Measurements from ENCODE around the gene ADD2.
"Not testable (repeated sequence)": the region's sequence is repeated elsewhere in the genome, so short reads cannot be mapped to it uniquely, and the experiment has no call there.

The ADD2 gene

GRCh38 chr2:70748002-70748784 lies 19.8 kb downstream of the ADD2 start:
- DNase-seq (ENCODE audit: low spot score) = no peak

DNA sequence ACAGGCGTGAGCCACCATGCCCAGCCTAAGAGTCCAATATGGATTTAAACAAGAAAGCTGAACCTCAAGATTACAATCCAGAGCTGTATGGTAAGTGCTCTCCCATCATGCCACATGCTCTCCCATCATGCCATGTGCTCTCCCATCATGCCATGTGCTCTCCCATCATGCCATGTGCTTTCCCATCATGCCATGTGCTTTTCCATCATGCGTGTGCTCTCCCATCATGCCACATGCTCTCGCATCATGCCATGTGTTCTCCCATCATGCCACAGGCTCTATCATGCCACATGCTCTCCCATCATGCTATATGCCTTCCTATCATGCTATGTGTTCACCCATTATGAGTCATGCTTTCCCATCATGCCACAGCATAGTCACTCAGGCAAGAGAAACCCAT lies 20.7 kb downstream of the ADD2 start:
- DNase-seq (ENCODE audit: low spot score) = no peak

DNA sequence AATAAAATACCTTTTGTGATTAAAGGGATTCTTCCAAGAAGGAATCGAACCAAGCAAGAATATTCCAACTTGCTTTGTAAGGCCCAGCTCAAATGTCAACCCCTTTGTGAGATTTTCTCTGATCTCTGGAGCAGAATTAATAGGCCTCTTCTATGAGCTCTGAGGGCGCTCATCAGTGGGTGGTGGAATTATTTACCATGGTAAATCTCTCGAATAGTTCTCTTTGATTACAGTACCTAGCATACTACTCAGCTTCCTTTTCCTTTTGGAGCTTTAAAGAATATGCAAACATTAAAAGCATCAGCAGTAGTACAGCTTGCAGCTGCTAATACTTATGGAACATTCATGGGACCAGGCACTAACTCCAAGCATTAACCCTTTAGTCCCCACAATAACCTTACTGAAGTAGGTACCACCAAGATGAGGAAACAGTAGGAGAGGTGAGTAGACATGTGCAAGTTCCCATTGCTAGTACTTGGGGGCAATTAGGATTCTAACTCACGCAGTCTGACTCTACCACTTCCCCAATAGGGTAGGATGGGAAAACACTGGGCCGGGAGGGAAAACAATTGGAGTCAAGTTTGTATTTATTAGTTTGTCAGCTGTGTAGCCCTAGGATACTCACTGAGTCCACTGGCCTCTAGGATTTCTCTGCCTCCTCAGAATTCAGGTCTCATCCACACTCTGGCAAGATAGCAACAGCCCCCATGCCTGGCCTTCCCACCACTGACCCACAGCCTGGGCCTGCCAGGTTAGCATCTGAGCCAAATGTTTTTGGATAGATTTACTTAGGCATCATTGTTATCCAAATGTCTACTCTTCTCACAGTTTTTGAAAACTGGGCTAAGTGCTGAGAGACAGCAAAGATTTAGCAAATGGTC lies 21.7 kb downstream of the ADD2 start:
- DNase-seq (ENCODE audit: low spot score) = no peak

DNA sequence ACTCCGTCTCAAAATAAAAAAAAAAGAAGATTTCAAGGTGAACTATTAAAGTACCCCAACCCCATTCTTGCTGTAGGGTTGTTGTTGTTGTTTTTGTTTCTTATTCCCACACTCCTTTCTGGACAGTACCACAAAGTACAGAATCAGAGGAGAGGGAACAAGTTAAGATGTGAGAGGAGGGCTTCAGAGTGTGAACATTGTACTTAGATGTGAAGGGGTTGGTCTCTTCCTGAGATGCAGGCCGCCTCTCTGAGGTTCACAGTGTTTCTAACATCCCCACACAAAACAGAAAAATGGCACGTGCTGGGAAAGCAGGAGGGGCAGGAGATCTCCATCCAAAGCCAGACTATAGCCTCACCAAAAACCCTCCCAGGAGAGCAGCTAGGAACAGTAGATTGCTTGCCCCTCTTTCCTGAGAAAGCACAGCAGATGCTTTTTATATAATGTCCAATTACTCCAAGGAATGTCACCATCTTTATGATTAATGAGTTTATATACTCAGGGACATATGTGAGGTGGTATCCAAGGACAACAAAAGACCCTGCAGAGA lies 22.6 kb downstream of the ADD2 start:
- no peak for DNase-seq (ENCODE audit: low spot score)

GRCh38 chr2:70744397-70744796 lies 23.6 kb downstream of the ADD2 start:
- DNase-seq (ENCODE audit: low spot score) = no peak

- no peak for DNase-seq (ENCODE audit: low spot score)
These were observed 24.3 kb downstream of the ADD2 start for GRCh38 chr2:70743677-70744076.

DNA sequence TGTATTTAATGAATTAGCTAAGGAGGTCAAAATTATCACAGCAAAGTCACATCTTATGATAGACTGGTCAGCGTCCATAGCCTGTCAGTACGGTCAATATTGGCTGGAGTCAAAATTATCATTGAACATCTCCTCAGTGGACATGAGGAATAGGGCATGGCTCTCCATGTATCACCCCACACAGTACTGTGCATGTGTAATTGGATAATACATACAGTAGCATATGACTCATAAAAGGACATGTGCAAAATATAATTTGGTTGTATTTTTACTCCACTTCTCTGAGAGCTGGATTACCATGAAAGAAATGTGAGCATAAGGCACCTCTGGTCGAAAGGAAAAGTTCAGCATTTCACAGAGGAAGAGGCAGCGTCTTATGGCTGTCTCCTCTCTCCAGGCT lies 24.9 kb downstream of the ADD2 start:
- DNase-seq (ENCODE audit: low spot score) = no peak

DNA sequence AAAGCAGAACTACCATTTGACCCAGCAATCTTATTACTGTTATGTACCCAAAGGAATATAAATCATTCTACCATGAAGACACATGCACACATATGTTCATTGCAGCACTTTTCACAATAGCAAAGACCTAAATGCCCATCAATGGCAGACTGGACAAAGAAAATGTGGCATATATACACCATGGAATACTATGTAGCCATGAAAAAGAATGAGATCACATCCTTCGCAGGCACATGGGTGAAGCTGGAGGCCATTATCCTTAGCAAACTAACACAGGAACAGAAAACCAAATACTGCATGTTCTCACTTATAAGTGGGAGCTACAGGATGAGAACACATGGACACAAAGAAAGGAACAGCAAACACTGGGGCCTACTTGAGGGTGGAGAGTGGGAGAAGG lies 28.5 kb downstream of the ADD2 start:
- not testable (repeated sequence) for DNase-seq (ENCODE audit: low spot score)

- DNase-seq (ENCODE audit: low spot score) = no peak
These were observed 29.8 kb downstream of the ADD2 start for GRCh38 chr2:70738159-70738558.

DNA sequence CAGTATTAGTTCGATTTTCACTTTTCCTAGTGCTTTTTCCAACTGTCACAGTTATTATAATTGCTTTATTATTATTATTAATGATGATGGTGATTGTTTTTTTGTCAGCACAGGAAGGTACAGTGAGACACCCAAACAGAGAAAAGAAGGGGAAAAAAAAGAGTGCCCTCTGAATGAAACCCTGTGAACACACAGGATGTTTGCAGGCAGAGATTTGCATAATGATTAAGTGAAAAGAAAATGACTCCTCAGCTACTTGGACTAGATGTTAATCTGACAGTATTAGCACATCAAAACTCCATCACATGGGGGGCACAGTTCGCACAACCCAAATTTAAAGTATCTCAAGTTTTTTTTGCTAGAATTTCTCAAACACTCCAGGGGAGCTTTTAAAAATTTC lies 32.9 kb downstream of the ADD2 start:
- DNase-seq (ENCODE audit: low spot score) = no peak

DNA sequence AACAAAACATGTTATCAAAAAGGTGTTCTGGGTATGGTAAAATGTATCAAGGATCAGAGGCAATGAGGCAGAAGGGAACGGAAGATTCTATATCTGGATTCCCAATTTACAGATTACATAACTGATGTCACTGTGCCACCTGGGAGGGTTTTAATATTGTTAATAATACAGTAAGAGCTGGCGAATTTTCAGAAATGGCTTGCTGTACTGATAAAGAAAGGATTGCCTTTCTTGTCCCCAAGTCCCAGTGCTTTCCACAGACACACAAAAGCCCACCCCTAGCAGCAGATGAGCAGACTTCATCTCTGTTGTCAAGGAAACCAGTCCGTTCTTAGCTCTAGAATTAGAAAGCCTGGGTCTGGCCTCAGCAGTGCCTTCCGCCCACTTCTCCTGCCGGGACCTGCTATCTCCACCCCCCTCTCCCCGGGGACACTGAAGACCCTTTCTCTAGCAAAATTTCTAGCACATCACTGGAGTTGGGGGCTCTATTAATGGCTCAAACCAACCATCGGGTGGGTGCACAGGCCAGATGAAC lies 34.3 kb downstream of the ADD2 start:
- DNase-seq (ENCODE audit: low spot score) = no peak

- no peak for DNase-seq (ENCODE audit: low spot score)
These were observed 35.0 kb downstream of the ADD2 start for GRCh38 chr2:70732766-70733645.

- no peak for DNase-seq (ENCODE audit: low spot score)
These were observed 37.3 kb downstream of the ADD2 start for GRCh38 chr2:70730730-70731129.

DNA sequence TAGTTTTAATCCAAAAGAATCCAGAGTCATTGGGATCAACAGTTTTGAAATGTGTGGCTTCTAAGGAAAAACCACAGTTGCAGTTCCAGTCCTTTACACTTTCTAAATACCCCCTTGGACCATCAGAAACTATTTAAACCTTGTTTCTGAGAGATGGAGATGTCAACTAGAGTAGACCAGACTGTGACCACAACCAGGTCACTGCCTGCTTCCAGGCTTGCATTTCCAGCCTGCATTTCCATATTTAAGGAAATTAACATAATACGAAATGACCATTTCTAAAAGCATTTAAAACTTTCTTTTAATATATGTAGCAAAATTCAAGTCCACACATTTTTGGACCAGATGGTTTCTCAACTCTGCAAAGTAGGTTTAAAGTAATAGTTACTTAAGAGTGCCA lies 38.4 kb downstream of the ADD2 start:
- DNase-seq (ENCODE audit: low spot score) = no peak

- no peak for DNase-seq (ENCODE audit: low spot score)
These were observed 39.9 kb downstream of the ADD2 start for GRCh38 chr2:70728128-70728527.

DNA sequence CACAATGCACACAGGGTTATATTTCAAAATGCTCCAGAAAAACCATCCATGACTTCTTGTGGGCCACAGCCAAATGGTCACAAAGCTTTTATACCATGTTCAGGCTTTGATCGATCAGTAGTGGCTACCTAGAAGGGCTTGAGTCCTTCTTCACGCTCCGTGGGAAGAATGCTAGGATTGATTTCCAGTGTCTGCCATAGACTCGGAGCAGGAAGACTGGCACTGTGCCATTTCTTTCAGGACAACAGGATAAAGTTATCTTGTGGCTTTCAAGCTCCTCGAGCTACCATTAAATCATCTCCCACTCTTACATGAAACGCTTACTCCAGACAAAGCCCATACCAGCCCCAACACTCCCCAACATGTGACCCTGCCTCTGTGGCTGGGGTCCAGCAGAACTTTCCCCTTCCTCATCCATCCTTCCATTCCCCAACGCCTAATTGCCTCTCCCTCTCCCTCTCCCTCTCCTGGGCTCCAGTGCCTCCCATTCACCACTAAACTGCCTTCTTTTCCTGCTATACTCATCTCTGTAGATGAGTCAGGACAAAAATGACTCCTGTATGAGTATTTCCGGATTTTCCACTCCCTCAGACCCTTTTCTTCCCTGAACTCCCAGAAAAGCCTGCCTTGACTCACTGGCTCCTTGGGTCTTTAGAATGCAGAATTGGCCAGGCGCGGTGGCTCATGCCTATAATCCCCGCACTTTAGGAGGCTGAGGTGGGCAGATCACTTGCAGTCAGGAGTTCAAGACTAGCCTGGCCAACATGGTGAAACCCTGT lies 40.9 kb downstream of the ADD2 start:
- DNase-seq (ENCODE audit: low spot score) = no peak

DNA sequence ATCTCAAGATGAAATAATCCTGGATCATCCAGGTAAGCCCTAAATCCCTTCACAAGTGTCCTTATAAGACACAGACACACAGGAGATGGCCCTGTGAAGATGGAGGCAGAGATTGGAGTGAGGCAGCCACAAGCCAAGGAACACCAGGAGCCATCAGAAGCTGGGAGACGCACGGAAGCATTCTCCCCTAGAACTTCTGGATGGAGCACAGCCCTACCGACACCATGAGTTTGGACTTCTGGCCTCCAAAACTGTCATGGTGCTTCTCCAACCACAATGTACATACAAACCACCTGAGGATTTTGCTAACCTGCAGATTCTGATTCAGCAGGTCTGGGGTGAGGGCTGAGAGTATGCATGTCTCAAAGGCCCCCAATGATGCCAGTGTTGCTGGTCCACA lies 42.5 kb downstream of the ADD2 start:
- DNase-seq (ENCODE audit: low spot score) = no peak

GRCh38 chr2:70724366-70724765 lies 43.6 kb downstream of the ADD2 start:
- DNase-seq (ENCODE audit: low spot score) = no peak

- DNase-seq (ENCODE audit: low spot score) = no peak
These were observed 44.6 kb downstream of the ADD2 start for GRCh38 chr2:70723286-70723885.

DNA sequence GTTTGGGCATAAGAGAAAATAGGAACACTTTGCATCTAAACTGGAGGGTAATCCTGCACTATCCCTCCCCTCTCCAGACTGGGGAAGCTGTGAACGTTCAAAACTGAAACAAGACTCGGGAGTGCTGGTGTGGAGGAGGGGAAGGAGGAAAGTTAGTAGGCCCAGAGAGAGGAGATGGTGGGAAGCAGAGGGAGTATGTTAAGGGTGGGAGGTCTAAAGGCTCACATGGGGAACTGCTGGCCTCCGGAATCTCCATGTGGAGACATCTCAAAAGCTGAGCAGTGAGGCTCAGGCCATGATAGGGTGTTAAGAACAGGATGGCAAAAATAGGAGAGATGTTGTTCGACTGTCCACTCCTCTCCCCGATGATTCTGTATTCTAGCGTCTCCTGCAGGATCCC lies 47.9 kb downstream of the ADD2 start:
- no peak for DNase-seq (ENCODE audit: low spot score)

DNA sequence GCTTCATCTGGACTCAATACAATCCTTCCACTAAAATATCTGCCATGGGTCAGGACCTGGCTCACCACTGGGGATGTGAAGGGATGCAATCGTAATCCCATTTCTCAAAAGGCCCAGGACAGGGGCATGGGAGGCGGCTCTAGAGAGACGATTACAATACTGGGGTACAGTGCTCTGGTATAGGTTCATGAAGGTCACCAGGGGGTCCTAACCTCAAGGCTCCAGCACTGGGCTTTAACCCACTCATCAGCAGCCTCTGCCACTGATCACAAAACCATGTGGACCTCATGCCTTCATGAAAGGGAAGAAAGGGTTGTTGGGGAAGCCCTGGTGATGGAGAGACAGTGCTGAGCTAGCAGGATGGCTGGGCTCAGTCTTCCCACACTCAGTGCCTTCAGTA lies 48.8 kb downstream of the ADD2 start:
- DNase-seq (ENCODE audit: low spot score) = no peak

Data from germinal center (tissue), 1 donor.